ENCODE measurements around the gene CCR6. TPM values are rescaled to one million over a fixed set of nuclear protein-coding genes. Genes with fewer than 3 reads are reported as not detected.
"Not testable (repeated sequence)": the region's sequence is repeated elsewhere in the genome, so short reads cannot be mapped to it uniquely, and the experiment has no call there.

CCR6 gene
- polyA plus RNA-seq, 3 donors = 0.11 TPM; not detected in 2

GRCh38 chr6:167154895-167155294 lies 32.0 kb downstream of the CCR6 start:
- no peak for DNase-seq (ENCODE audit: extremely low read depth in 1 of 11, low read depth in 9 of 11, low spot score in 4 of 11)

GRCh38 chr6:167157414-167157813 lies 34.5 kb downstream of the CCR6 start:
- DNase-seq (ENCODE audit: extremely low read depth in 1 of 11, low read depth in 9 of 11, low spot score in 4 of 11) = no peak

GRCh38 chr6:167157863-167158262 lies 35.0 kb downstream of the CCR6 start, which contains the start of gene GPR31:
Gene GPR31, minus strand, starts transcription at chr6:167157980. Its CDS starts 149 bp downstream, at chr6:167157831.
- no peak for DNase-seq (ENCODE audit: extremely low read depth in 1 of 11, low read depth in 9 of 11, low spot score in 4 of 11)

GRCh38 chr6:167161851-167162467 lies 39.1 kb downstream of the CCR6 start:
- DNase-seq (ENCODE audit: extremely low read depth in 1 of 11, low read depth in 9 of 11, low spot score in 4 of 11) = no peak

- no peak for DNase-seq (ENCODE audit: extremely low read depth in 1 of 11, low read depth in 9 of 11, low spot score in 4 of 11)
Measured at GRCh38 chr6:167162591-167162990, 39.7 kb downstream of the CCR6 start.

GRCh38 chr6:167163476-167164011 lies 40.6 kb downstream of the CCR6 start:
- no peak for DNase-seq (ENCODE audit: extremely low read depth in 1 of 11, low read depth in 9 of 11, low spot score in 4 of 11)

GRCh38 chr6:167164261-167164660 lies 41.4 kb downstream of the CCR6 start:
- DNase-seq (ENCODE audit: extremely low read depth in 1 of 11, low read depth in 9 of 11, low spot score in 4 of 11) = no peak

GRCh38 chr6:167165858-167166471 lies 43.1 kb downstream of the CCR6 start:
- no peak for DNase-seq (ENCODE audit: extremely low read depth in 1 of 11, low read depth in 9 of 11, low spot score in 4 of 11)

- DNase-seq (ENCODE audit: extremely low read depth in 1 of 11, low read depth in 9 of 11, low spot score in 4 of 11) = not testable (repeated sequence)
Measured at GRCh38 chr6:167167699-167168098, 44.8 kb downstream of the CCR6 start.

GRCh38 chr6:167168296-167168695 lies 45.4 kb downstream of the CCR6 start:
- not testable (repeated sequence) for DNase-seq (ENCODE audit: extremely low read depth in 1 of 11, low read depth in 9 of 11, low spot score in 4 of 11)

GRCh38 chr6:167169867-167170266 lies 47.0 kb downstream of the CCR6 start:
- DNase-seq (ENCODE audit: extremely low read depth in 1 of 11, low read depth in 9 of 11, low spot score in 4 of 11) = not testable (repeated sequence)

- not testable (repeated sequence) for DNase-seq (ENCODE audit: extremely low read depth in 1 of 11, low read depth in 9 of 11, low spot score in 4 of 11)
Measured at GRCh38 chr6:167171300-167171699, 48.4 kb downstream of the CCR6 start.

- not testable (repeated sequence) for DNase-seq (ENCODE audit: extremely low read depth in 1 of 11, low read depth in 9 of 11, low spot score in 4 of 11)
Measured at GRCh38 chr6:167172011-167172410, 49.1 kb downstream of the CCR6 start.

GRCh38 chr6:167177271-167177670 lies 54.4 kb downstream of the CCR6 start:
- DNase-seq (ENCODE audit: extremely low read depth in 1 of 11, low read depth in 9 of 11, low spot score in 4 of 11) = not testable (repeated sequence)

GRCh38 chr6:167178896-167179655 lies 56.2 kb downstream of the CCR6 start:
- not testable (repeated sequence) for DNase-seq (ENCODE audit: extremely low read depth in 1 of 11, low read depth in 9 of 11, low spot score in 4 of 11)

- not testable (repeated sequence) for DNase-seq (ENCODE audit: extremely low read depth in 1 of 11, low read depth in 9 of 11, low spot score in 4 of 11)
Measured at GRCh38 chr6:167180086-167180485, 57.2 kb downstream of the CCR6 start.

GRCh38 chr6:167181351-167181750 lies 58.5 kb downstream of the CCR6 start:
- DNase-seq (ENCODE audit: extremely low read depth in 1 of 11, low read depth in 9 of 11, low spot score in 4 of 11) = not testable (repeated sequence)

- not testable (repeated sequence) for DNase-seq (ENCODE audit: extremely low read depth in 1 of 11, low read depth in 9 of 11, low spot score in 4 of 11)
Measured at GRCh38 chr6:167182913-167183314, 60.0 kb downstream of the CCR6 start.

GRCh38 chr6:167185101-167185500 lies 62.2 kb downstream of the CCR6 start:
- DNase-seq (ENCODE audit: extremely low read depth in 1 of 11, low read depth in 9 of 11, low spot score in 4 of 11) = not testable (repeated sequence)

- DNase-seq (ENCODE audit: extremely low read depth in 1 of 11, low read depth in 9 of 11, low spot score in 4 of 11) = not testable (repeated sequence)
Measured at GRCh38 chr6:167187275-167187674, 64.4 kb downstream of the CCR6 start.
